ENCODE data around the gene EN2.

Gene EN2

DNA sequence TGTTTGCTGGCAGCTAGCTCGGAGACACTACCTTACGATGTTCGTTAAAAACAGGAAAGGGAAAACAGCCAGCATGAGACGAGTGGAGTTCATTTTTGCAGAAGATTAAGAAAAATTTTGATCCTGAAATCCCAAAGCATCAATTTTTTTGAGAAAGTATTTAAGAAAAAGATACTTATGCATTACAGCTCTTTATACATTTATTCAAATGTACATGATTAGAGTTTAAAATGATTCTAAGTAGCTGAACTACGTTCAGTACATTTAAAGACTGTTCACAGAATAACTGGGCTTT is 53.7 kb downstream of the EN2 start:
- DNase-seq: no peak

- DNase-seq: no peak
Measured at GRCh38 chr7:155512246-155512887, 54.4 kb downstream of the EN2 start.

GRCh38 chr7:155513543-155514285 is 55.8 kb downstream of the EN2 start:
- no peak for DNase-seq

- no peak for DNase-seq
Measured at GRCh38 chr7:155514296-155514695, 56.4 kb downstream of the EN2 start.

All from NCI-H446 treated with DMSO at 0.1 percent for 48 hours (cell line).